MM.1S (cell line): Measurements from ENCODE around the gene GRAP.

Source experiments
- CTCF ChIP-seq: fragments of 300-600 bp; sonication (generic); IDR thresholded peaks from 2 replicates; pipeline ENCODE4 v1.5.1; 2016; ENCODE audit warnings: antibody characterized with exemption, low read length, mixed read lengths
- EZH2 ChIP-seq: fragments of 300-600 bp; sonication (generic); optimal IDR thresholded peaks from 2 replicates; pipeline ENCODE3; 2017; ENCODE audit warnings: low read depth, mild to moderate bottlenecking, antibody characterized with exemption, low read length, mixed read lengths
- EZH2phosphoT487 ChIP-seq: fragments of 300-600 bp; sonication (generic); IDR thresholded peaks from 2 replicates; pipeline ENCODE4 v1.6.1; 2018; ENCODE audit warnings: antibody characterized with exemption, low read length

GRCh38 chr17:19017804-19018599 is 28.8 kb downstream of the GRAP start:
- TF ChIP-seq CTCF (no peak), EZH2phosphoT487 (no peak), EZH2 (no peak)
